Left lung (tissue), 10 donors: ENCODE results near the gene AXIN1. TPM values are rescaled to one million over a fixed set of nuclear protein-coding genes. Genes with fewer than 3 reads are reported as not detected.
"Not testable (repeated sequence)": the region's sequence is repeated elsewhere in the genome, so short reads cannot be mapped to it uniquely, and the experiment has no call there.

ENCODE experiments used
- ATAC-seq: fragments of 200-7000 bp; cut with Tn5 transposase; one replicate; pipeline ENCODE4 v1.9.1; 2020; ENCODE audit warnings: moderate library complexity
- DNase-seq, 4 donors: peaks; one replicate each; pipeline ENCODE4 v3.0.0-alpha.2; 2013 to 2020
- H3K27ac ChIP-seq, 2 donors: fragments of 200-600 bp; sonication (generic) in 1 of 2; one replicate each; pipeline versions ENCODE4 v1.5.0 to v1.8.0; 2020 to 2021
- H3K27me3 ChIP-seq, 2 donors: fragments of 200-600 bp; sonication (generic) in 1 of 2; one replicate each; pipeline versions ENCODE4 v1.5.0 to v1.8.0; 2020 to 2021
- H3K36me3 ChIP-seq, 2 donors: fragments of 200-600 bp; sonication (generic) in 1 of 2; one replicate each; pipeline versions ENCODE4 v1.5.0 to v1.8.0; 2020 to 2021
- H3K4me1 ChIP-seq, 2 donors: fragments of 200-600 bp; one replicate each; pipeline ENCODE4 v1.8.0; 2021
- H3K4me3 ChIP-seq, 2 donors: fragments of 200-600 bp; sonication (generic) in 1 of 2; one replicate each; pipeline versions ENCODE4 v1.5.0 to v1.8.0; 2020 to 2021; ENCODE audit warnings: mild to moderate bottlenecking in 1 of 2
- H3K9me3 ChIP-seq, 2 donors: fragments of 200-600 bp; sonication (generic) in 1 of 2; one replicate each; pipeline versions ENCODE4 v1.5.0 to v1.8.0; 2020 to 2021
- CTCF ChIP-seq, 2 donors: fragments of 200-600 bp; sonication (generic) in 1 of 2; IDR thresholded peaks; one replicate each; pipeline versions ENCODE4 v1.5.0 to v1.8.0; 2021; ENCODE audit warnings: antibody characterized with exemption in 2 of 2
- intact Hi-C, 2 donors: fragments of 100-400 bp; cut with DNase I; formaldehyde crosslinking; loops; one replicate each; pipeline versions ENCODE4 v1.11.2 to v1.14.2; 2022
- polyA plus RNA-seq, 6 donors: library from polyadenylated mRNA; unstranded; fragments of 120-200 nt; gene quantifications; one replicate each; pipeline ENCODE4 v1.2.1, GENCODE V29; 2013; ENCODE audit not compliant: insufficient read length in 6 of 6
- total RNA-seq, 2 donors: library from RNA; stranded (reverse); fragmentation: NEBNext Ultra II Directional; extraction: Animal tissue kit (Norgen Biotek cat#: 25700); gene quantifications; one replicate each; pipeline ENCODE4 v1.2.1, GENCODE V29; 2021
- donor health status: DM: no; HTN: yes; CAD: no.
- donor health status: DM: no; HTN: no; CAD: no.

The AXIN1 gene
- total and polyA plus RNA-seq, 8 donors: 14.0 to 23.4 (median 18.0) TPM

DNA sequence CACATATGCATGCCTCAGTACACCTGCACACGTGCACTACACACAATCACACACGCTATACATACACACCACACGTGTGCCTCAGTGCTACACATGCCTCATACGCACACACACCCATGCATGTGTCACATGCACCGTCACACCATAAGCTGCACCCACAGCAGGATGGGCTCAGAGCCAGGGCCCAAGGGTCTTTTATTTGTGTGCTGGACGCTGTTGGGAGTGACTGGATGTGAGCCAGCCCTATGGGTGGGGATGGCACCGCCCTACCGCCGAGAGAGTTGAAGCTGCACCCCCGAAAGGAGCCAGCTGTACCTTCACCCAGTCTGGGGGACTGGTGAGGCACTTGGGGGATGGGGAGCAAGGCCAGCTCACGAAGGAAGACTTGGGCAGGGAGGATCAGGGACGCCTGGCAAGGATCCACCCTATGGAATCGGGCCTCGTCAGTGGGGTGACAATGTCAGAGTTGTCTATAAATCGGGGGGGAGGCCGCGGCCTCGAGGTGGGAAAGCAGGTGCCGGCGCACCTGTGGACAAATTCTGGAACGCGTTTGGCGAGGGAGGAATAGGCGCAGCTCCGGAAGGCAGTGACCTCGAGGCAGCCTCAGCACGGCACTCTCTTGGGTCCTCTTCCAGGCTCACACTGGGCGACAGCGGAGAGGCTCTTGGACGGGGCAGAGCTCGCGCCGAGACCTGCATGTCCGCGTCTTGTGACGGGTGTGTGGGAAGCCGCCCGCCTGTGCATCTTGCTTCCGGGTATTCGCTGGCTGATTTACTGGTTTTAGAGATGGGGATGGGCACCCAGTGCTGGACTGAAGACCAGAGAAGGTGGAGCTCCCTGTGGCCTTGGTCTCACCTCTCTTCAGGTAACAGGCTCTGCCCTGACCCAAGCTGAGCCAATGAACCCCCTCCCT lies 84.1 kb downstream of the AXIN1 start:
- ATAC-seq (no peak), DNase-seq (no peak)

DNA sequence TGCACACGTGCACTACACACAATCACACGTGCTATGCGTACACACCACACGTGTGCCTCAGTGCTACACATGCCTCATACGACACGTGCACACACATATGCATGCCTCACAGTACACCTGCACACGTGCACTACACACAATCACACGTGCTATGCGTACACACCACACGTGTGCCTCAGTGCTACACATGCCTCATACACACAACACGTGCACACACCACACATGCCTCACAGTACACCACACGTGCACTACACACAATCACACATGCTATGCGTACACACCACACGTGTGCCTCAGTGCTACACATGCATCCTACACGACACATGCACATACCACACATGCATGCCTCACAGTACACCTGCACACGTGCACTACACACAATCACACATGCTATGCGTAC lies 85.0 kb downstream of the AXIN1 start:
- H3K27me3 ChIP-seq: peaks cover 0 to 21% of the 10 kb centered on the region in 2 donors
- intact Hi-C loops: not testable (repeated sequence)

More for the DNA sequence above, 84.1 kb downstream of the AXIN1 start:
- H3K9me3 ChIP-seq: no peaks in the 10 kb centered on the region
- intact Hi-C loops: no loop called here
- H3K27me3 ChIP-seq: peaks cover 0 to 29% of the 10 kb centered on the region in 2 donors
- H3K27ac ChIP-seq: no peak overlapping the region
- H3K4me3 ChIP-seq: no peak overlapping the region
- H3K4me1 ChIP-seq: no peaks in the 10 kb centered on the region
- no peak for TF ChIP-seq CTCF (IDR thresholded peaks at IDR 0.05)
- peaks cover 0 to 21% of the 10 kb centered on the region in 2 donors for H3K36me3 ChIP-seq

DNA sequence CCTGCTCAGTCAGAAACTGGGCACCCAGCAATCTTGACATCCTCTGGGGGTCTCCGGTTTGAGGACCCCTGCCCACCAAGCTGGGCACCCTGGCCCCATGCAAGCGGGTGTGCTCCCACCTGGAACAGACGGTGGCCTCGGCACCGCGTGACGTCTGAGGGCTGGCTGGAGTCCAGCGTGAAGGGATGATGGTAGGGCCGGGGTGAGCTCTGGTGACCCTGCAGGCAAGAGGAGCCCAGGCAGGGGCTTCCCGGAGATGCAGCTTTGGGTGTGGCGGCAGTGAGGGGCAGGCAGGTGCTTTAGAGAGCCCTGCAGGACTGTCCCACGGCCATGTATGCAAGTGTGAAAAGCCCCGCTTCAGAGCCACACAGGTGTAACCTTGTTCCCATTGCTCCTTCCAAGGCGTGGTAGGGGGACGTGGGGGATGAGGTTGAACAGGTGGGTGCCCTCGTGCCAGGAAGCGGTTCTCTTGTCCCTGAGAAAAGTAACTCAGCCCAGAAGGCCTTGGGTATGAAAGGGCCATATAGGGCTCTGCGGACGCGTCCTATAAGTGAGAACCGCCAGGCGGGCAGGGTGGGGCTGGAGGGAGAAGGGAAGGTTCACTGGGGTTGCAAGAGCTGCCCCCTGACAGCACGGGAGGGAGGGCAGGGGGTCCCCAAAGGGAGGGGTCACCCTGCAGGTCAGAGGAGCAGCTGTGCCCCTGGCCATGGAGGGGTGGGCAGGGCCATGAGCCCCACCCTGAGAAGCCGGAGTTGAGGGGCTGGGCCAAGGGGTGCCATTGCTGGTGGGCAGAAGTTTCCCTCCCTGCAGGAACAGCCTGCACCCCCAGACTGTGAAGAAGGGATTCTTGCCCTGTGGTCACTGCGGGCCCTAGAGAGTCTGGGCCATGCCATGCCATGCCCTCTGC lies 86.0 kb downstream of the AXIN1 start:
- no peak for TF ChIP-seq CTCF (IDR thresholded peaks at IDR 0.05)
- intact Hi-C loops: no loop called here

More for the DNA sequence above, 85.0 kb downstream of the AXIN1 start:
- not testable (repeated sequence) for DNase-seq, H3K4me1 ChIP-seq, H3K27ac ChIP-seq, H3K9me3 ChIP-seq, H3K4me3 ChIP-seq, ATAC-seq
- peaks cover 0 to 30% of the 10 kb centered on the region in 2 donors for H3K36me3 ChIP-seq

GRCh38 chr16:265711-266110 lies 86.8 kb downstream of the AXIN1 start:
- TF ChIP-seq CTCF (IDR thresholded peaks at IDR 0.05): no peak
- intact Hi-C loops: no loop called here
- DNase-seq (no peak), ATAC-seq (no peak)
- H3K4me3 ChIP-seq: no peak overlapping the region
- no peak overlapping the region for H3K27ac ChIP-seq
- no peaks in the 10 kb centered on the region for H3K4me1 ChIP-seq
- H3K27me3 ChIP-seq: peaks cover 0 to 4% of the 10 kb centered on the region in 2 donors
- peaks cover 0 to 48% of the 10 kb centered on the region in 2 donors for H3K36me3 ChIP-seq
- H3K9me3 ChIP-seq: no peaks in the 10 kb centered on the region

More for the DNA sequence above, 86.0 kb downstream of the AXIN1 start:
- H3K27me3 ChIP-seq: peaks cover 0 to 12% of the 10 kb centered on the region in 2 donors
- DNase-seq (no peak), ATAC-seq (no peak)
- H3K36me3 ChIP-seq: peaks cover 0 to 40% of the 10 kb centered on the region in 2 donors
- H3K4me3 ChIP-seq: no peak overlapping the region
- H3K9me3 ChIP-seq: no peaks in the 10 kb centered on the region
- H3K4me1 ChIP-seq: no peaks in the 10 kb centered on the region
- H3K27ac ChIP-seq: no peak overlapping the region

- ATAC-seq (no peak), DNase-seq (no peak)
- Histone ChIP-seq H3K36me3 (peaks cover 0 to 55% of the 10 kb centered on the region in 2 donors), H3K9me3 (no peaks in the 10 kb centered on the region), H3K27ac (no peak overlapping the region), H3K27me3 (no peaks in the 10 kb centered on the region), H3K4me3 (no peak overlapping the region), H3K4me1 (no peaks in the 10 kb centered on the region)
- no peak for TF ChIP-seq CTCF (IDR thresholded peaks at IDR 0.05)
- intact Hi-C loops: no loop called here
These were observed 87.5 kb downstream of the AXIN1 start for GRCh38 chr16:265002-265529.
